HepG2 (cell line): Measurements from ENCODE around the gene SLC20A1. TPM values are rescaled to one million over a fixed set of nuclear protein-coding genes. Genes with fewer than 3 reads are reported as not detected.
A peak's percentile ranks its signal among the peaks of the same experiment; 100 is the strongest.

Experiments
- AKNA ChIP-seq: sonication (generic); formaldehyde crosslinking; IDR thresholded peaks from 2 replicates; pipeline ENCODE4 v1.4.0; 2020; ENCODE audit warnings: missing genetic modification reagents, borderline replicate concordance
- ARHGAP35 ChIP-seq: sonication (generic); formaldehyde crosslinking; IDR thresholded peaks from 2 replicates; pipeline ENCODE4 v1.9.0; 2022; ENCODE audit warnings: mild to moderate bottlenecking, inconsistent platforms, moderate library complexity, missing genetic modification reagents, borderline replicate concordance
- DMAP1 ChIP-seq: IDR thresholded peaks from 2 replicates; pipeline ENCODE4 v1.6.1; 2016
- ELF1 ChIP-seq: sonication (generic); formaldehyde crosslinking; IDR thresholded peaks from 2 replicates; pipeline ENCODE4 v1.4.0; 2020; ENCODE audit warnings: missing genetic modification reagents
- FOSL1 ChIP-seq: sonication (generic); formaldehyde crosslinking; IDR thresholded peaks from 2 replicates; pipeline ENCODE4 v1.9.0; 2021; ENCODE audit warnings: missing genetic modification reagents, borderline replicate concordance
- HINFP ChIP-seq: sonication (generic); formaldehyde crosslinking; IDR thresholded peaks from 2 replicates; pipeline ENCODE4 v1.4.0; 2020; ENCODE audit warnings: low read depth, mild to moderate bottlenecking, missing genetic modification reagents
- KLF6 ChIP-seq: IDR thresholded peaks from 2 replicates; pipeline ENCODE4 v1.8.0; 2016; ENCODE audit warnings: missing biosample characterization, missing genetic modification reagents
- NFYC ChIP-seq: IDR thresholded peaks from 2 replicates; pipeline ENCODE4 v1.6.1; 2016; ENCODE audit warnings: missing genetic modification reagents, missing compliant biosample characterization
- NR2C2 ChIP-seq: sonication (generic); formaldehyde crosslinking; IDR thresholded peaks from 2 replicates; pipeline ENCODE4 v1.4.0; 2020; ENCODE audit warnings: missing genetic modification reagents, mild to moderate bottlenecking, moderate library complexity, borderline replicate concordance
- PHF8 ChIP-seq: sonication (generic); formaldehyde crosslinking; IDR thresholded peaks from 2 replicates; pipeline ENCODE4 v1.5.0; 2020; ENCODE audit warnings: missing genetic modification reagents
- RFXAP ChIP-seq: sonication (generic); formaldehyde crosslinking; IDR thresholded peaks from 2 replicates; pipeline ENCODE4 v1.4.0; 2020; ENCODE audit warnings: missing genetic modification reagents, borderline replicate concordance
- SCMH1 ChIP-seq: sonication (generic); formaldehyde crosslinking; IDR thresholded peaks from 2 replicates; pipeline ENCODE4 v1.9.0; 2021; ENCODE audit warnings: missing genetic modification reagents, mild to moderate bottlenecking, borderline replicate concordance
- SSRP1 ChIP-seq: IDR thresholded peaks from 2 replicates; pipeline ENCODE4 v1.6.1; 2016; ENCODE audit warnings: control low read depth
- SUZ12 ChIP-seq: fragments of 150-350 bp; IDR thresholded peaks from 2 replicates; pipeline ENCODE4 v1.6.1; 2014; ENCODE audit warnings: low read depth, low read length
- TBX3 ChIP-seq: fragments of 450-650 bp; IDR thresholded peaks from 2 replicates; pipeline ENCODE4 v1.6.1; 2017; ENCODE audit warnings: antibody characterized with exemption, mild to moderate bottlenecking, inconsistent platforms, borderline replicate concordance
- ZBTB26 ChIP-seq: IDR thresholded peaks from 2 replicates; pipeline ENCODE4 v1.6.1; 2016; ENCODE audit warnings: missing compliant biosample characterization, missing genetic modification reagents, borderline replicate concordance
- ZMYM4 ChIP-seq: sonication (generic); formaldehyde crosslinking; IDR thresholded peaks from 2 replicates; pipeline ENCODE4 v1.8.1; 2023; ENCODE audit warnings: mild to moderate bottlenecking, missing genetic modification reagents
- ZNF280B ChIP-seq: sonication (generic); formaldehyde crosslinking; IDR thresholded peaks from 2 replicates; pipeline ENCODE4 v1.5.0; 2020; ENCODE audit warnings: missing genetic modification reagents, mild to moderate bottlenecking, borderline replicate concordance
- ZNF343 ChIP-seq: sonication (generic); formaldehyde crosslinking; IDR thresholded peaks from 2 replicates; pipeline ENCODE4 v1.4.0; 2020; ENCODE audit warnings: mild to moderate bottlenecking, missing genetic modification reagents
- ZNF44 ChIP-seq: sonication (generic); formaldehyde crosslinking; IDR thresholded peaks from 2 replicates; pipeline ENCODE4 v1.5.1; 2020; ENCODE audit warnings: mild to moderate bottlenecking, missing genetic modification reagents
- ZNF572 ChIP-seq: sonication (generic); formaldehyde crosslinking; IDR thresholded peaks from 2 replicates; pipeline ENCODE4 v1.5.1; 2020; ENCODE audit warnings: mild to moderate bottlenecking, missing genetic modification reagents
- ZNF607 ChIP-seq: sonication (generic); formaldehyde crosslinking; IDR thresholded peaks from 2 replicates; pipeline ENCODE4 v1.5.1; 2020; ENCODE audit warnings: missing genetic modification reagents, mild to moderate bottlenecking, borderline replicate concordance
- ZNF615 ChIP-seq: sonication (generic); formaldehyde crosslinking; IDR thresholded peaks from 2 replicates; pipeline ENCODE4 v1.5.0; 2020; ENCODE audit warnings: mild to moderate bottlenecking, missing genetic modification reagents, borderline replicate concordance
- ZSCAN25 ChIP-seq: sonication (generic); formaldehyde crosslinking; IDR thresholded peaks from 2 replicates; pipeline ENCODE4 v1.8.0; 2022; ENCODE audit warnings: mild to moderate bottlenecking, missing genetic modification reagents
- polyA plus RNA-seq, 8 experiments: library from polyadenylated mRNA; depleted of rRNA in 3 of 8; stranded (reverse) in 7 of 8; unstranded in 1 of 8; fragments of >200 nt; fragmentation: Illumina TruSeq in 4 of 8; extraction: Trizol in 4 of 8; gene quantifications; 2 replicates each; pipeline versions ENCODE4 v1.2.1 to v1.2.3, GENCODE V29; 2011 to 2016; ENCODE audit warnings: low read depth in 4 of 8, missing spikeins in 1 of 8, mixed read lengths in 1 of 8; ENCODE audit not compliant: insufficient read depth in 1 of 8
- total RNA-seq, 5 experiments: library from RNA; depleted of rRNA; stranded (reverse); fragments of >200 nt; fragmentation: Illumina TruSeq; extraction: Trizol; gene quantifications; 2 replicates each; pipeline ENCODE4 v1.2.3, GENCODE V29; 2016; ENCODE audit warnings: low read depth in 1 of 5

SLC20A1 gene
- total and polyA plus RNA-seq, 2 of the 13 experiments (the other 11 are each of a cell fraction or from before 2014, with no cell fraction given), result 54.0 to 85.9 TPM

GRCh38 chr2:112644933-112645309 is 818 bp upstream of the SLC20A1 start (continued):
- TF ChIP-seq ZNF44 (CRISPR knock-in tag) (no peak), ZSCAN25 (CRISPR knock-in tag) (0 out of 2 replicates have a peak, but pooled peaks have one; percentile 39), HINFP (no peak), SUZ12 (no peak), PHF8 (CRISPR knock-in tag) (no peak), NFYC (CRISPR knock-in tag) (no peak), KLF6 (CRISPR knock-in tag) (no peak), DMAP1 (CRISPR knock-in tag) (no peak), ELF1 (CRISPR knock-in tag) (no peak), FOSL1 (CRISPR knock-in tag) (no peak), SSRP1 (no peak), ZNF607 (CRISPR knock-in tag) (no peak; the same call in 1 of the 2 replicates), ZBTB26 (CRISPR knock-in tag) (no peak), ZNF280B (no peak), RFXAP (CRISPR knock-in tag) (no peak), ZNF572 (CRISPR knock-in tag) (no peak), ZNF615 (CRISPR knock-in tag) (0 out of 2 replicates have a peak, but pooled peaks have one; percentile 54), TBX3 (no peak), ARHGAP35 (CRISPR knock-in tag) (no peak), SCMH1 (CRISPR knock-in tag) (no peak), ZNF343 (CRISPR knock-in tag) (no peak), ZMYM4 (no peak), AKNA (CRISPR knock-in tag) (no peak), NR2C2 (CRISPR knock-in tag) (no peak)
